ENCODE measurements around the gene RBM26. TPM values are rescaled to one million over a fixed set of nuclear protein-coding genes. Genes with fewer than 3 reads are reported as not detected.
A peak's percentile ranks its signal among the peaks of the same experiment; 100 is the strongest.

RBM26 gene, protein sequence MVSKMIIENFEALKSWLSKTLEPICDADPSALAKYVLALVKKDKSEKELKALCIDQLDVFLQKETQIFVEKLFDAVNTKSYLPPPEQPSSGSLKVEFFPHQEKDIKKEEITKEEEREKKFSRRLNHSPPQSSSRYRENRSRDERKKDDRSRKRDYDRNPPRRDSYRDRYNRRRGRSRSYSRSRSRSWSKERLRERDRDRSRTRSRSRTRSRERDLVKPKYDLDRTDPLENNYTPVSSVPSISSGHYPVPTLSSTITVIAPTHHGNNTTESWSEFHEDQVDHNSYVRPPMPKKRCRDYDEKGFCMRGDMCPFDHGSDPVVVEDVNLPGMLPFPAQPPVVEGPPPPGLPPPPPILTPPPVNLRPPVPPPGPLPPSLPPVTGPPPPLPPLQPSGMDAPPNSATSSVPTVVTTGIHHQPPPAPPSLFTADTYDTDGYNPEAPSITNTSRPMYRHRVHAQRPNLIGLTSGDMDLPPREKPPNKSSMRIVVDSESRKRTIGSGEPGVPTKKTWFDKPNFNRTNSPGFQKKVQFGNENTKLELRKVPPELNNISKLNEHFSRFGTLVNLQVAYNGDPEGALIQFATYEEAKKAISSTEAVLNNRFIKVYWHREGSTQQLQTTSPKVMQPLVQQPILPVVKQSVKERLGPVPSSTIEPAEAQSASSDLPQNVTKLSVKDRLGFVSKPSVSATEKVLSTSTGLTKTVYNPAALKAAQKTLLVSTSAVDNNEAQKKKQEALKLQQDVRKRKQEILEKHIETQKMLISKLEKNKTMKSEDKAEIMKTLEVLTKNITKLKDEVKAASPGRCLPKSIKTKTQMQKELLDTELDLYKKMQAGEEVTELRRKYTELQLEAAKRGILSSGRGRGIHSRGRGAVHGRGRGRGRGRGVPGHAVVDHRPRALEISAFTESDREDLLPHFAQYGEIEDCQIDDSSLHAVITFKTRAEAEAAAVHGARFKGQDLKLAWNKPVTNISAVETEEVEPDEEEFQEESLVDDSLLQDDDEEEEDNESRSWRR
- total RNA-seq (2014; rRNA removed; shearing (Covaris generic)), result 11.4 and 16.1 TPM in 2 replicates

DNA sequence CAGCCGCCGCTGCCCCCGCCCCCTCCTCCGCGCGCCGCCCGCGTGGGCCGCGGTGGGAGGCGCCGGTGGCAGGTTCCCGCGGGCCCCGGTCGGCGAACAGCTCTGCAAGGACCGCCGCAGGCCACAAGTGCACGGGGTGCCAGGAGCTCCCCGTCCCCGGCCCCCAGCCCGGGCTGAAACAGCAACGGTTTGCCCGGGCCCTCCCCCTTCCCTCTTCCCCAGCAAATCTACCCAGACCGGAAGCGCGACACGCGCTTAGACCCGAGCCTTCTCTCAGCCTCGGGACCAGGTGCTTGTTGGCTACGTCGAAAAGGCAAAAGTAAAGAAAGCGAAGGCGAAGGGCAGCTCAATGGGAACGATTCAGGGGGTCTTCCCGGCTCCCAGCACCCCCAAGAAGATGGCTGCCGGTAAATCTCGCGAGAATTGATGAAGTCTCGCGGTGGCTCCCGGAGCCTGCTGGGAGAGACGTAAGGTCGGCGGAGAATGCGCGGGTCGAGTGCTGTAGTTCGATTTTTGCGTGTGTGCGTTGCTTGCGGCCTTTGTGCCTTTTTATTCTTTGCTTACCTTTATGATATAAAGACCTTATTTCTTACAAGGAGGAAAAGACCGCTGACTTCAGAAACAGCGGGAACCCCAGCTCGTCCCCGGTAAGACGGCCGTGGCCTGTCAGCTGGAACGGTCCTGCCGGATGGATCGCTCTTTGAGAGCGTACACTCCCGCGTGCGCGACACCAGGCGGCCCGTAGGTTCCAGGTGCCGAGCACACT, at the start of gene RBM26:
Gene RBM26, minus strand, starts transcription at position 425 of the 766 bp plus-strand sequence. CDS start 481 bp downstream, outside the sequence.
- peak; percentile 90 for DNase-seq (ENCODE audit: low read depth)

DNA sequence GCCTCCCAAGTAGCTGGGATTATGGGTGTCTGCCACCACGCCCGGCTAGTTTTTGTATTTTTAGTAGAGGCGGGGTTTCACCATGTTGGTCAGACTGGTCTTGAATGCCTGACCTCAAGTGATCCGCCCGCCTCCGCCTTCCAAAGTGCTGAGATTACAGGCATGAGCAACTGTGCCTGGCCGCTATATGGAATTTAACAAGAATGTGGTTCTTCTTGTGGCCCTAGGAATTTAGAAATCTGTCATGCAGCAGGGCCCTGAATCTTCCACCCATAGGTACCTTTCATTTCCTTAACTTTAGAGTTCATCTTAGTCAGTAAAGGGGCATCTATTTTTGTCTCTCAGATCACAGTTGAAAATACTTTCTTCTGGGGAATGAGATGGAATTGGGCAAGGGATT, 49.3 kb upstream of the RBM26 start:
- no peak for DNase-seq (ENCODE audit: low read depth)

DNA sequence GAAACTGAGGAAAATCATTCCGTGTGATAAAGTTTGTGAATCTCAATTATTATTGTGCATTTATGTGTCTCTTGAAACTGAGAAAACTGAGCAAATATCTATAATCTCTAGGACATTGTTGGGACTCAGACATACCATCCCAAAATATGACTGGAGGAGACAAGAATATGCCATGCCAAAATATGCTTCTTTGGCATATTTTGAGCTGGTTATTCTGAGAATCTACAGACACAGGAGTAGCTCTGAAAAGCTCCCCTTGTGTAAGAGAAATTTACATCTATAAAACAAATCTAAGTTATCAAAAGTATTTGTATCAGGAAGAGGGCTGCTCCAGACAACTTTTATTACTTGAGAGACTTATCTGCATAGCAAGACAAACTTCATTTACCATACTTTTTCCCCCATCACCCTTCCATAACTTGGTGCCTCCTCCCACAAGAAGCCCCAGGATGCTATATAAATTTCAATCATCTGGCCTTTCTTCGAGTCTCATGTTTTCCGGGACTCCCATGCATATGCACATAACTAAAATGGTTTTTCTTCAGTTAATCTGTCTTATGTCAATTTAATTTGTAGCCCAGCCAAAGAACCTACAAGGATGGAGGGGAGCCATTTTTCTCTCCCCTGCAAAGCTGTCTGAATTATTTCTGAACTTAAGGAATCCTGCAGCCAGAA, 46.3 kb upstream of the RBM26 start:
- DNase-seq (ENCODE audit: low read depth), result no peak

DNA sequence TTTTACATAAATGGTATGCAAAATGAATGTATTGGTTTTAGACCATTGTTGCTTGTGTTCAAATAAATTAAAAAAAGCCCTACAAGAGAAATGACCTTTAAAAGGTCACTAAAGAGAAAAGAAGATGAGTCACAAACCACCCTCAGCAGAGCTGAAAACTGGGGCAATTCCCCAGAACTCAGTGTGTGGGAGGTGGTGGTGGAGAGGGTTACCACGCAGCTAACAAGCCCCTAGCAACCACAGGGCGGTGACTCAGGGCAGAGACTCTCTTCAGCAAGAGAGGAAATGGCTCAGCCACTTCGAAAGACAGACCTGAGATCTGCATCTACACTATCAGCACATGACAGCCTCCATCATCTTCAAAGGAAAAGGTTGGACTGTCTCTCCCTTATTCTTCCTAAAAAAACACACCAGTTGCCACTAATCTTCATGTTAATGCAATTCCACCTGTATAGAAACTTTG, 45.5 kb upstream of the RBM26 start:
- DNase-seq (ENCODE audit: low read depth), result peak; percentile 93

DNA sequence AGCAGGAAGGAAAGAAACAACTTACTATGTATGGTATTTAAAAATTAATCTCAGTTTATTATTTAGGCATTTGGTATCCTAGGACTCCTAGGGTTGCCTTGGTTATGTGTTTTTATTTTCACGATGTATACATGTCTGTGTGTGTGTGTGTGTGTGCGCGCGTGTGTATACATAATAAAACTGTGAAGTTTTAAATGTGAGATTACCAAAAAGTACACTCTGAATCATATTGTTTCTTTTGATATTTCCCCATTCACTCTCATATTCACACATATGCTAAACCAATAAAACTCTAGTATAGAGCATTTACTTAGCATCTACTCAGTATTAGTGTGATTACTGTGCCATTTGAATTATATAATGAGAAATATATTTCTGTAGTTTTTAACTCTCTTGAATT, 44.1 kb upstream of the RBM26 start:
- no peak for DNase-seq (ENCODE audit: low read depth)

DNA sequence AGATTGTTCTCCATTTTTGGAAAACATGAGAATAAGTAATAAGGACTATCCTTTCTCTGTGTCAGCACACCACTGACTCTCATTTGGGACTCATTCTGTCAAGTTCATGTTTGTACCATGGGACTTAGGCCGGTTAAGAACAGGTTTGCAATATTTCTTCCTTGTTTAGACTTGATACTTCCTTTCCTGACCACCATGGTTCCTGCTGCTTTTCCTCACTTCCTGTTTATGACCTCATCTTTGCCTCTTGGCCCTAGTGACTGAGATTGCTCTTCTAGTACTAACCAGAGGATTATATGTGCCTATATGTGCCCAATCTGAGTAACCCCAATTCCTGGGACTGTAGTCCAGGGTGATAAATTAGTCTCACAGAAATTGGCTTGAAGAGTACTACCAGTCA, 42.4 kb upstream of the RBM26 start:
- DNase-seq (ENCODE audit: low read depth), result peak; percentile 23

DNA sequence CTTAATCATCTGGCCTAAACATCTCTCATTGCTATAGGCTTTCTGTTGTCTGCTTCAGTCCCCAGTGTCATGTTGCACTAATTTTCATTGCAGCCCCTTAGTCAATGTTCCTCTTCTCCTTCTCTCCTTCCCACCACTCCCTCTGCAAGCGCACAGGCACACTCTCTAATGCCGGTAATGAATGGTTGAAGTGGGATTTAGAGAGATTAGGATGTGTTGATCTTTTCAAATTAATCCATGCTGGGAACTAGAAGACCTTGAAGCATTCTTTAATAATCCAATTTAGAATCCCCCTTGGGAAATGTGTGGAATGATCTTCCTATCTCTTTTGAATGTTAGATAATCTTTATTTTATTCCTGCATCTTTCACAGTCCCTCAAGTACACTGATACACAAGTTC, 41.7 kb upstream of the RBM26 start:
- DNase-seq (ENCODE audit: low read depth), result no peak

DNA sequence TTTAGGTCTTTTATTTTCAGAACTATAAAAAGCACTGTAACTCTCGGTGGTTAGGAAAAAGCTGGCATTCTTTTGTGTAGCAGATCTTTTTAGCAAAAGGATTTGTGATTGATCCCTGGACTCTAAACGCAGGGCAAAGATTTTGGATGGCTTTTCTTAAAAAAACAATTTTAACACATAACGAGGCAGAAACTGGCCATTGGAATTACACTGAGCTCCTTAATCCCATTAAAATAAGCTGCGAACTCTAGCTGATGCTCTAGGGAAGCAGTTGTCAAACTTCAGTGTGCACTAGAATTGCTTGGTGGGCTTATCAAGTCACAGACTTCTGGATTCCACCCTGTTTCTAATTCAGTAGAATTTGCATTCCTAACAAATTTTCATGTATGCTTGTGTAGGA, 41.1 kb upstream of the RBM26 start:
- DNase-seq (ENCODE audit: low read depth), result no peak

DNA sequence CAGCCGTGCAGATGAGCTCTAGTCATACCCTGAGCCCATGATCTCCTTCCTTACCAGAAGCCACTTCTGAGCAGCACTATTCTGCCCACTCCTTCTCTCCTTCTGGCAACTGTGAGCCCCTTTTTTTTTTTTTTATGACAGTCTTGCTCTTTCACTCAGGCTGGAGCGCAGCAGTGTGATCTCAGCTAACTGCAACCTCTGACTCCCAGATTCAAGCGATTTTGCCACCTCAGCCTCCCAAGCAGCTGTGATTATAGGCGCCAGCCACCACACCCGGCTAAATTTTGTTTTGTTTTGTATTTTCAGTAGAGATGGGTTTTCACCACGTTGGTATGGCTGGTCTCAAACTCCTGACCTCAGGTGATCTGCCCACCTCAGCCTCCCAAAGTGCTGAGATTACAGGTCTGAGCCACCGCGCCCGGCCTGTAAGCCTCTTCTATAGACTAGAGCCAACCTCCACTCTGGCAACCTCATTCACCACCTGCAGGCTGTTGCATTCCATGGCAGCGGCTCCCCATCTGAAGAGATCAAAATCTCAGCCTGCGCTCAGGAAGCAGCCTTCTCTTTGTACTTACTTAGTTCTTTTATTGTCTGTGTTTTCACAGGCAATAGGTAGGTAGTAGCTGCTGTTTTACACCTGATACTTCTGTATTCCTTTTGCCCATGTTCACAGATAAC, 40.1 kb upstream of the RBM26 start:
- DNase-seq (ENCODE audit: low read depth), result no peak

DNA sequence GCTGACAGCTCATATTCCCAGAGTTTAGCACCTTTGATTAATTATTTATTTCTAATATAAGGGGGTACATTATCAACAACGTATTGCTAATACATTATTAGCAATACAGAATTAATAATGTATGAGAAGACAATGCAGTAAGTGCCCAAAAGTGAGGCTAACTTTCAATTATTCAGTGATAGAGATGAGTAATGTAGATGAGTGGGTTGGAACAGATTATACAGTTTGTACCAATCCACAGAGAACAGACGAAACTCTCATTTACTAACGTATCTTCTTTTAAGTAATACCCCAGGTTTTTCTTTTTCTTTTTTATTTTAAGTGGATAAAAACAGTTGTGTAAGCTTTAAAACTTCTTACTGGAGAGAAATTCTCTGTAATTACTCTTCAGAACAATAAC, 36.7 kb upstream of the RBM26 start:
- no peak for DNase-seq (ENCODE audit: low read depth)

DNA sequence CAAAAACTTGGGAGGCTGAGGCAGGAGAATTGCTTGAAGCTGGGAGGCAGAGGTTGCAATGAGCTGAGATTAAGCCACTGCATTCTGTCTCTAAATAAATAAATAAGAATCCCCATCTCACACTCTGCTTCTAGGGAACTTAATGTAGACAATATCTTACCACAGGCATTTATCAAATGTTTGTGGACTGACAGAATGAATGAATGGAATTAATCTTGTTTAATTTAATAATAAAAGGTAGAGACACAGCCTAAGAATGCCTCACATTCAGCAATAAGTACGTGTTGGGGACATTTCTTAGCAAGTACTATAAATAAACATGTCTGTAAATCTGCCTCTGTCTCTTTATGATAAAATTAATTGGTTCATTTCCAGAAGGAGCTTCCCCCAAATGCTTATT, 36.2 kb upstream of the RBM26 start:
- no peak for DNase-seq (ENCODE audit: low read depth)

DNA sequence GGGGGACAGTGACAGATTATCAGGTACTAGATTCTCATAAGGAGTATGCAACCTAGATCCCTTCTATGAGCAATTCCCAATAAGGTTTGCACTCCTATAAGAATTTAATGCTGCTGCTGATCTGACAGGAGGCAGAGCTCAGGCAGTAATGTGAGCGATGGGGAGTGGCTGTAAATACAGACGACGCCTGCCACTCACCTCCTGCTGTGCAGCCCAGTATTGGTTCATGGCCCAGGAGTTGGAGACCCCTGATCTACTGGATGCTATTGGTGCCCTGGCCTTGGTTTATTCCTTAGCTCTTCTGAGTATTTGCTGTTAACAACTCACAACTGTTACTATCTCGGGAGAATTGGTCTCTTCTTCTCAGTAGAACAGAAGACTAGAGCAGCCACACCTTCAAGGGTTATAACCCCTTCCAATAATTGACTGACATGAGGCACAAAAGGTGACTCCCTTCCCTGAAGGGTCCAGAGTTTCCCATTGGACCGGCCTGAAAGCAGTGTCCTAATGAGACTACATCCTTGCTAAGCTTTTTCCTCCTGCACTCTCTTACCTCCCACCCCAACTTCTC, 35.0 kb upstream of the RBM26 start:
- DNase-seq (ENCODE audit: low read depth), result no peak

DNA sequence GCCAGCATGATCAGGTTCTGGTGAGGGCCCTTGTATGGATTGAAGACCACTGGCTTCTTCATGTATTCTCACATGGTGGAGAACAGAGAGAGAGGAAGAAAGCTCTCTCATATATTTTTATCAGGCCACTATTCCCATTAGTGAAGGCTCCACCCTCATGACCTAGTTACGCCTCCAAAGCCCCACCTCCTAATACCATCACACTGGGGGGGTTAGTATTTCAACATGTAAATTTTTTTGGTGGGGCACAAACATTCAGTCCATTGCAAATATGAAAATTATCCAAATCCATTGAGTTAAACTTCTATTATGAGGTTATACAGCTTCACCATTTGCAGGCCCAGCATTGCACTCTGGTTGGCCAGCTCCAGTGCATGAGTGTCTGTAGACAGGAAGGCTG, 33.2 kb upstream of the RBM26 start:
- DNase-seq (ENCODE audit: low read depth), result no peak

DNA sequence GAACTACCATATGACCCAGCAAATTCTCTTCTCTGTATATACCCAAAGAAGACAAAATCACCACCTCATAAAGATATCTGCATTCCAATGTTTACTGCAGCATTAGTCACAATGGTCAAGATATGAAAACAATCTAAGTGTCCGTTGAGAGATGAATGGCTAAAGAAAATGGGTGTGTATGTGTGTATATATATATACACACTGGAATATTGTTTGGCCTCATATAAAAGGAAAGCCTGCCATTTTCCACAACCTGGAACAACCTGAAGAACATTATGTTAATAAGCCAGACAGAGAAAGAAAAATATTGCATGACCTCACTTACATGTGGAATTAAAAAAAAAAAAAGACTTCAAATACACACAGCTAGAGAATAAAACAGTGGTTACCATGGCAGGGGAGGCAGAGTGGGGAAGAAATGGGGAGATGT, 29.5 kb upstream of the RBM26 start:
- DNase-seq (ENCODE audit: low read depth), result peak; percentile 47

DNA sequence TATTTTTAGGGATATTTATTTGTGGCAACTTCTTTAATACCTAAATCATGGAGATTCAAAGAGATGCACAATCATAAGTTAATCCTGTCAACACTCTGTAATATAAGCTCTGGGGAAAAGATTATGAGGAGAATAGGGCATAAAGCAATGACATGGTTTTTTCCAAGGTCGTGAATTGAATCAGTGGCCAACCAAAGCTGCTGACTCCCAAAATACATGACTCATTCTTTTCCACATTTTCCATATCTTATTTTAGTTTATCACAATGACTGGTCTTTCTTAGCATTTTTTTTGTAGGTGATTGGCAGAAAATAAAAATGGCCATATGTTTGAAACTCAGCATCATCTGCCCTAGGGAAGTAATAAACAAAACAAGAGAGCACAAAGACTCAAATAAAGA, 28.5 kb upstream of the RBM26 start:
- no peak for DNase-seq (ENCODE audit: low read depth)

DNA sequence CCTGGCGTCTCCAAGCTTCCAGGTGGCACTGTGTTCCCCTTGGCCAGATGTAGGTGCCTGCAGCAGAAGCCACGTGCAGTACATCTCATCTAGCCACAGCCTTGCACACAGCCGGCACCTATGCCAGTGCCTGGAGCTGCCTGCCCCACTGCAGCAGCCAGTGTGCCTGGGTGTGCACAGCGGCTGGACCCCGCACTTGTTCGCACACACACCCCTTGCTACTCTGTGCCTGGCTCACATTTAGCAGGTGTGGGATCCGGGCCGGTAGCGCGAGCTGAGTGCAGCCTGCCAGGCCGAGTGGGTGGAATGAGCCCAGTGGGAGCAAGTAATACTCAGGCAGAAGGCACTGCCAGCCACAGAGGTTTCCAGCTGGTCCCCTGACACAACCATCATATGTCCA, 26.9 kb upstream of the RBM26 start:
- DNase-seq (ENCODE audit: low read depth), result no peak

DNA sequence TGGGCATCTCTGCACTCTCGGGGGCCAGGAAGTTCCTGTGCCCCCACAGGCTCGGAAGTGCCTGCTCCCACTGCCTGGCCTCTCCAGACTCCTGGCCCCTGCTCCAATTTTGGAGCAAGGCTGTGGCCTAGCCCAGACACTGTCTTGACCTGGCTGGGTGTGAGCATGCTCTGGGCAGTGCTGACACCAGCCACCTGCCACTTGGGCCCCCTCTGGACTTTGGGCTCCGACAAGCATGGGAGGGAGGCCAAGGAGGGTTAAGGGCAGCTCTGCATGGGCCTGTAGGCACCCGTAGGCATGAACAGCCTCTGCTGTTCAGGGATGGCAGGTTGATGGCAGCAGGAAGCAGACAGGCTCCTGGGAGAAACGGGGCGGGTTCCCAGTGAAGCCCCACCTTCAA, 26.0 kb upstream of the RBM26 start:
- no peak for DNase-seq (ENCODE audit: low read depth)

DNA sequence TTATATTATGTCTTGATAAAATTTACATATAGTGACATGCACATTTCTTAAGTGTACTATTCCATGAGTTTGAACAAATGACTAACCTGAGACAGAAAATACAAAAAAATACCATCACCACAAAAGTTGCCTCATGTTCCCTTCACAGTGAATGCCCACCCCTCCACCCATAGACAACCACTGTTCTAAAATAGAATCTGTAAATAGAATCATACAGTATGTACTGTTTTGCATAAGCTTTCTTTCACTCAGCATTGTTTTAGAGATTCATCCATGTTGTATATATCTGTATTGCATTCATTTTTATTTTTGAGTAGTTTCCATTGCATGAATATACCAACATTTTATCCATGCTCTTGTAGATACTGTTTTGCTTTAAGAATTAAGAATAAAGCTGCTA, 23.3 kb upstream of the RBM26 start:
- no peak for DNase-seq (ENCODE audit: low read depth)

DNA sequence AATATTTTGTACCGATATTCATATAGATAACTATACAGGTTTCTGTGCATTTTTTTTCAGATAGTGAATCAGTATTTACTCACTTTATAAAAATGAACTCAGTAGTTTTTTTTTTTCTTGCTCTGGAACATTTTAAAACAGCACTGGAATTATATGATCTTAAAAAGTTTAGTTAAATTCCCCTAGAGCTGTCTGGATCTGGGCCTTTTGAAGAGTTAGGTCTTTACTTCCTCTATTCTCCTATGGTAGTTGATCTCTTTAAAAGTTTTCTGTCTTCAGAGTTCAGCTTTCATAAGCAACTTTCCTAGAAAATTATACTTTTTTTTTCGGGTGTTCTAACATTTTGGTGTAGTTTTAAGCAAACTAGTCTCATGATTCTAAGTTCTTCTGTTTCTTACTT, 21.8 kb upstream of the RBM26 start:
- no peak for DNase-seq (ENCODE audit: low read depth)

DNA sequence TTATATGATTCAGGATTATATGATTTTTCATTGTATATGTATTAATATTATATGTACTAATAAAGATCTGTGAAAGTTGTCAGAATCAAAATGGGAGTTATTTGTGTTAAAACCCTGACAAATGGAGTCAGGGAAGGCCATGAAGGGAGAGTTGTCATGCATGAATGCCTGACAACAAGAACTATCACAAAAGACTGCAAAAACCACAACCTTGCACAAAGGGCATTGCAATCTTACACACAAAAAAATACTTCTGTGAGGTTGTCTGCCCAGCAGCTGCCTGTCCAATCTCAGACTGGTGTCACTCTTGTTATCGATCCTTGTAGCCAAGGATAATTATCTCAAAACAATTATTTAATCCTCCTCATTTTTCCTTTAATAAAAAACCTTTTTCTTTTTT, 21.2 kb upstream of the RBM26 start:
- DNase-seq (ENCODE audit: low read depth), result no peak

All from Daoy (cell line).